ENCODE data around the gene DAPK2.

- TF ChIP-seq ZNF8 (CRISPR knock-in tag; IDR thresholded peaks at IDR 0.05) (no peak), ZC3H10 (CRISPR knock-in tag; IDR thresholded peaks at IDR 0.05) (no peak), ZFP3 (CRISPR knock-in tag; IDR thresholded peaks at IDR 0.05) (no peak), ZFP30 (CRISPR knock-in tag; IDR thresholded peaks at IDR 0.05) (no peak), ZNF565 (CRISPR knock-in tag; conservative IDR thresholded peaks at IDR 0.05; ENCODE audit: low read depth) (no peak), CREB5 (CRISPR knock-in tag; IDR thresholded peaks at IDR 0.05; ENCODE audit: low read depth) (no peak), ZNF70 (CRISPR knock-in tag; IDR thresholded peaks at IDR 0.05) (no peak), ISL1 (CRISPR knock-in tag; IDR thresholded peaks at IDR 0.05) (no peak), CSRNP3 (CRISPR knock-in tag; IDR thresholded peaks at IDR 0.05) (no peak), CSDC2 (CRISPR knock-in tag; IDR thresholded peaks at IDR 0.05) (no peak), PATZ1 (CRISPR knock-in tag; IDR thresholded peaks at IDR 0.05; ENCODE audit: borderline replicate concordance) (no peak), SNAI2 (CRISPR knock-in tag; IDR thresholded peaks at IDR 0.05) (no peak), RARB (CRISPR knock-in tag; IDR thresholded peaks at IDR 0.05) (no peak), BACH2 (CRISPR knock-in tag; IDR thresholded peaks at IDR 0.05; ENCODE audit: borderline replicate concordance) (no peak)
Observed at GRCh38 chr15:63881431-63881830, 164.9 kb downstream of the DAPK2 start.
